CD4-positive, alpha-beta T cell treated with Interleukin-10 for 1 hour (primary cell): ENCODE measurements around the gene SLC44A4.
A peak's percentile ranks its signal among the peaks of the same experiment; 100 is the strongest.

Experiments
- DNase-seq: peaks from one replicate; pipeline ENCODE4 v3.0.0-alpha.2; 2020

Gene SLC44A4

GRCh38 chr6:31900917-31901414 lies 22.2 kb upstream of the SLC44A4 start:
- no peak for DNase-seq

- DNase-seq: peak; percentile 27
Measured at GRCh38 chr6:31899882-31900722, 21.3 kb upstream of the SLC44A4 start.

DNA sequence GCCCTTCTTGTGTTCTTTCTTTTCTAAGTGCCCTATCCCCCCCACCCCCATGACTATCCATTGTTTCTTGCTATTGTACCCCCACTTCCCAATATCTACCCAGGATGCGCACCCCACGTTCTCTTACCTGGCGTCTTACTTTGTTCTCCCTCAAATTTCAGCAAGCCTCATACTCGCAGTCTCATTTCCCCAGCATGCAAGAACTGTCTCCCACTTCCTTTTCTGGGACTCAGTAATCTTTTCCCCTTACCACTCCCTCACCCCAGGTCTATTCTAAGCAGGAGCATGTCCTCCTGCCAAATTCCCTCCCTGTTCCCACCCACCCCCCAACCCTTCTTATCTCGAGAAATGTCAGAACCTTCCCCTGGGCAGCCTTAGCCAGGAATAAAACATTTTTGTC lies 20.4 kb upstream of the SLC44A4 start:
- DNase-seq: no peak

- DNase-seq: peak; percentile 69
Measured at GRCh38 chr6:31898383-31899011, 19.7 kb upstream of the SLC44A4 start.

DNA sequence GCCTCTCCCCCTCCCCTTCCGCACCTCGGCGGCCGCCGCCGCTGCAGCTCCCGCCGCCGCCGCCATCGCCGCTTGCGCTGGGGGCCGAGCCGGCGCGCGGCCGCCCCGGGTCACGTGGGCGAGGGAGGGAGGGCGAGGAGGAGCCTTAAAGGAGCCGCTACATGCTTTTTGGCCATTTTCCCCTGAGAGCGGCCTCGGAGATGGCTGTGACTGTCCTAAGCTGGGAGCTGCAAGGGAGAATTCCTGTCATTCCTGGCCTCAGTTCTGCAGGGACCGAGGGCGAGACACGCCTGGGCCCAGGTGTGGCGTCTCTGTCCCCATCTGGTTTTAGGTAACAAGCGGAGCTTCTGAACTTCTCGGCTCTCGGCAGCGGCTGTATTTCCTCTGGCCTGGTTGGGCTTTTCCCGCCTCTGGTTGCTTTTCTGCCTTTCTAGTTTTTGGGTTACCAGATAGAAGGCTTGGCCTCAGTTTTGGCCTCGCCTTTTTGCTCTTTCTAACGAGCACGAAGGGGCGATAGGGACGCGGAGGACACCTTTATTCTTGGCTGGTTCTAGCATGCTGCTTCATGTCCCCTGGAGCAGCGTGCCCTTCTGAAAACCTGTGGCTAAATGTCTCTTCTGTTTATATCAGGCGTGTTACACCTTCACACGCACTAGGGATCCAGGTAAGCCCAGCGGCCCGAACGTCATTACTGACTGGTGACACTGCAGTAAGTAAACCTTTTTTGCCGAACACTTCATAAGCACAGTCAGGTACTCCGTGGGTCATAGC lies 19.0 kb upstream of the SLC44A4 start, which contains the start of gene EHMT2:
Gene EHMT2 (minus strand): TSS at position 87 of the 771 bp plus-strand sequence. CDS start 21 bp downstream, at position 66.
- peak; percentile 87 for DNase-seq

GRCh38 chr6:31896856-31897611 lies 18.2 kb upstream of the SLC44A4 start:
- peak; percentile 12 for DNase-seq

DNA sequence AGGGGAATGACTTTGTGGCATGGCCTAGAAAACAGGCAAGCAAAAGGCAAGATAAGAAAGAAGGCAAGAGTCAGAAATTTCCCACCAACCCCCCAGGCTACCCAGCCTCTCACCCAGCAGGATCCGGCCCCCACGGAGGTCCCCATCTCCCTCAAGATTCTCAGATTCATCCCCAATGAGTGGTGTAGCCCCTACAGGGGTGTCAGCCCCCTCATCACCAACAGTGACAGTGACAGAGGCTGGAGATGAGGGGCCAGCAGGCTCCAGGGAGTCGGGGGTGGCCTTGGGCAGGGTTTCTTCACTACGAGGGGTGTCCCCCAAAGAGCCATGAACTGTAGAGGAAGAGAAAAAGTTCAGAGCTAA lies 17.7 kb upstream of the SLC44A4 start:
- no peak for DNase-seq

GRCh38 chr6:31892821-31893220 lies 14.0 kb upstream of the SLC44A4 start:
- DNase-seq: no peak

DNA sequence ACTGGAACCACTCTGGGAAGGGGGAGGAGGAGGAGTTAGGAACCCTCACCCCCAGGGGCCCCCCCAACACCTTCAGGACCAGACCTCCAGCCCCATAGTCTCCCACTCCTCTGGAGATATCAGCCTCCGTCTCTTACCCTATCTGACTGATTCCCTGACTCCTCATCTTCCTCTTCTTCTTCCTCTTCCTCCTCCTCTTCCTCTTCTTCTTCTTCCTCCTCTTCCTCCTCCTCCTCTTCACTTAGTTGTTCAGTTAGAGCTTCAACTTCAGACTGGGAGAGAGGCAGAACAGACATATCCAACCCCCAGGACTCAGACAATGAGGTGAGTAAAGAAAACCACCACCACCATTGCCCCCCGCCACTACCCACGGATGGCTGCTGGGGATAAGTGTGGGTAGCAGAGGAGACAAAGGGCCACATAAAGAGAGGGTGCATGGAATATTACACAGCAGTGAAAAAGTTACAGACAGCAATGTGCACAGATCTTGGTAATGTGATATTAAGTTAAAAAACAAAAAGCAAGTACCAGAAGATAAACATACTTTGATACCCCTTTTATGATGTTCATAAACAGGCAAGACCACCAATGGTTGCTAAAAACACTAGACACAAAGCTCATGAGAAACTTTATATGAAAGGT lies 10.7 kb upstream of the SLC44A4 start:
- DNase-seq: no peak

DNA sequence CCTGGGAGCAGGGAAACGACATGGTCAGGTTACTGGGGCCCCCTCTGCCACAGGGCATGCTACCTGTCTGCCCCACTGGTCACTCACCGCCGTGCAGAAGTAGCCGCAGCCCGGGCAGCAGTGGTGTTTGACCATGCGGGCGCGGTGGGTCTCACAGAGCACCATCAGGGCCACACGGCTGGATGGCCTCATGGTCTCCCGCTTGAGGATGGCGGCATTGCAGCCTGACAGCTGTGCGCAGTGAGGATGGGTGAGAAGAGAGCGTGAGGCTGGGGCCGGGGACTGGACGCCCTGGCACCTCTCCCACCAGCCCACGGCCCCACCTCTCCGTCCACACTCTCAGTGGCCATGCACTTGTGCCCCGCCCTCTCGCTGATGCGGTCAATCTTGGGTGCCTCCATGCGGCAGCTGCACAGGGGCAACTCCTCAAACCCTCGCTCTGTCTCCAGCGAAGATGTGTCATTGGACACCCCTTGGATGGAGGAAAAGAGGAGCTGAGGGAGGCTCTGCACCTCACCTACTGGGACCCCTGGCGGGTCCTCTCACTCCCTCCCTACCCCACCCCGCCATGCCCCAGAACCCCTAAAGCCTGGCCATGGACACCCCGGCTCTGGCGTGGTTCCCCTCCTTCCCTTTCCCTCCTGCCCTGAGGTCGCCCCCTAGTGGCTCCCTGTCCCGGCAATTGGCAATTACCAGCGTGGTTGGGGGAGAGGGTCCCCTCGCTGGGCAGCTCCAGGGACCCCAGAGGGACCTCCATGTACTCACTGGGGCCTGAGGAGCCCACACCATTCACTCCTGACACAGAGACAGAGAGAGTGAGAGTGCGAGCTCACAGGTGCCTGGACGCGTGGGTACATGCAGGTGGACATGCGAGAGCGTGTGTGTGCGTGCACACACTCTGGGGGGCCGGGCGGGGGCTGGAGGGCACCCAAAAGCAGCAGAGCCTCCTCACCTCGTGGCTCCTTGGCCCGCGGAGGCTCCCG lies 9.8 kb upstream of the SLC44A4 start:
- DNase-seq: peak; percentile 54

DNA sequence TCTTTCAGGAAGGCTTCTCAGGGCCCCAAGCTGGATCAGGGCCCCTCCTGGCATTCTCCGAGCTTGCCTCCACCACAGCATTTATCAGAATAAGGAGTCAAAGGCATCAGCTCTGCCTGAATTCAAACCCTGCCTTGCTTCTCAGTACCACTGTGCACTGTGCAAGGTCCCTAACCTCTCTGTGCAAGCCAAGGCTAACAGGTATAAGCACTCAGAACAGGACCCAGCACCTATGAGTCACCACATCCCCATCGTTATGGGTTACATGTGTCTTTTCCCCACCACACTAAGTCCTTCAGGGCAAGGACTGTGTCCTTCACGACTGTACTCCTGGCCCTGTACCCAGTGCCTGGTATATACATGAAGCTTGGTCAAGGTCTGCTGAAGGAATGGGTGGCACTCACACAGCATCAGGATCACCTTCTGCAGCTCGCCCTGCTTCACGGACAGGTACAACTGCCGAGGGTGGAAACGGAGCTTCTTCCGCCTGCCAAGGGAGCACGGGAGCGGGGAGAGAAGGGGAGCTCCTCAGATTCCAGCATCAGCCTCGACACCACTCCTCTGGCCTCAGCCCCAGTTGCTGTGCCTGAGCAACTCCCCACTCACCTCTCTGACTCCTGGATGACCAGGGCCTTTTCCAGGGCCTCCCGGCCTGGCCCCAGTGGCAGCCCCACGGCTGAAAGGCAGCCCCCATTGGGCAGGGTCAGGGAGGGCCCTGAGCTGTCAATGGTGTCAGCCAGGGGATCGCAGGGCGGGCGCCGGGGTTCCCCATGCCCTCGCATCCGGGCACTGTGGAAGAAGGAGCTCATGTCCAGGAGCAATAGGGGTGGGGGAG lies 8.6 kb upstream of the SLC44A4 start:
- DNase-seq: no peak

GRCh38 chr6:31886541-31886991 lies 7.8 kb upstream of the SLC44A4 start:
- DNase-seq: no peak

DNA sequence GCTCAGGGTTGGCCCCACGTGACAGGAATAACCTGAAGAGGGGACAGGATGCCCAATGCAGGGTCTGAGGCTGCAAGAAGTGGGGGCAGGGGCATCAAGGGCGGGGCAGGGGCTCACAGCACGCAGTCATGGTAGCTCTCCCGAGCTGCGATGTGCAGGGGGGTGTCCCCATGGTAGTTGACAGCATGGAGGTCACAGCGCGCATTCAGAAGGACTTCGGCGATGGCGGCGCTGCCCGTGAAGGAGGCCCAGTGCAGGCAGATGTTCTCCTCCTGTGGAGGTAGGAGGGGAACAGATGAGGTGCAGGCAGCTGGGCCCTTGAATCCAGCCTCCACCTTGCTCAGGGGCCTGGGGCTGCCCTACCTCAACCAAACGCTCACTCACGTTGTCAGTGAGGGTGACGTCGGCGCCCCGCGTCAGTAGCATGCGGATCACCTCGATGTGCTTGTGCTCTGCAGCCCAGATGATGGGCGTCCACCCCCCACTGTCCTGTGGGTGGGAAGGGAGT lies 5.8 kb upstream of the SLC44A4 start:
- no peak for DNase-seq

- DNase-seq: no peak
Measured at GRCh38 chr6:31883676-31884075, 4.9 kb upstream of the SLC44A4 start.

DNA sequence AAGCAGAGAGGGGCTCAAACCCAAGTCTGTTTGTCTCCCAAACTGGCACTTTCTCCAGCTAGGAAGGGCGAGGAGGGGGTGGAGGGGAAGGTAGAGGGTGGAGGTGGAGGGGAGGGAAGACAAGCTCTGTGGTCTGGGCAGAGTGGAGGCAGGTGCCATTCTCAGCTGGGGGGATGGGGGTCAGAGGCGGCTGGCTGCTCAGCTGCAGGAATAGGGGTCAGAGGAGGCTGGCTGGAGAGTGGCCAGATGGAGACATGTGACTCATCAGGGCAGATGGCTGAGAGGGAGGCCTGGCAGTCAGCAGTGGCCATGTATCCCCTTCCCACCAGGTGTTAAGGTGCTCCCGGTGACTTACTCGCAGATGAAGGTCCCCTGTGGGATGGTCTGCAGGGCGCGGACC lies 3.5 kb upstream of the SLC44A4 start:
- DNase-seq: no peak

DNA sequence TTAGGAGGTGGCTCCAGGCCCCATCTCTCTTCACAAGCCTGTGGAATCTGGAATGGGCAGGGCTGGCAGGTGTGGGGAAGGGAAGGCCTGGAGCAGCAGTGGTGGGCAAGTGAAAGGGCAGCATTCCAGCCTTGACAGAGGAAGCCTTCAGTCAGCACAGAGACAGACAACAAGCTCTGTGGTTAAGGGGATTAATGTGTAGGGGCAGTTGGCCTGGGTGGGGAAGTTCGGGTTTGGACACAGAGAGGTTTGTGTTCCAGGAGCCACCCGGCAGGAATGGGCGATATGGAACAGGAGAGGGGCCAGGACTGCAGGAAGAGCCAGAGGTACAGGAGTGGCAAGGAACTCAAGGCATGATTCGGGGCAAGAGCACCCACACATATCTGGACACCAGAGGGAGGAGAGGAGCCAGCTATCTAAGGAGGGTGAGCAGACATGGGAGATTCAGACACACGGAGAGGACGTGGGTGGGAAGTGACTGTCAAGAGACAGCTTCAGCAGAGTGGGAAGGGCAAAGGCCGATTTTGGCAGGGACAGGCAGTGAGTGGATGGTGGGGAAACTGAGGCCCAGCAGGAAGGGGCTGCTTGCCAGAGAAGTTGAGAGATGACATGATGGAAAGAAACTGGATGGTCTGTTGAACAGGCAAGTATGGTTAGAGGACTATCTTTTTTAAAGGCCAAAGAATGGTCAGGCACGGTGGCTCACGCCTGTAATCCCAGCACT lies 2.5 kb upstream of the SLC44A4 start:
- DNase-seq: no peak

DNA sequence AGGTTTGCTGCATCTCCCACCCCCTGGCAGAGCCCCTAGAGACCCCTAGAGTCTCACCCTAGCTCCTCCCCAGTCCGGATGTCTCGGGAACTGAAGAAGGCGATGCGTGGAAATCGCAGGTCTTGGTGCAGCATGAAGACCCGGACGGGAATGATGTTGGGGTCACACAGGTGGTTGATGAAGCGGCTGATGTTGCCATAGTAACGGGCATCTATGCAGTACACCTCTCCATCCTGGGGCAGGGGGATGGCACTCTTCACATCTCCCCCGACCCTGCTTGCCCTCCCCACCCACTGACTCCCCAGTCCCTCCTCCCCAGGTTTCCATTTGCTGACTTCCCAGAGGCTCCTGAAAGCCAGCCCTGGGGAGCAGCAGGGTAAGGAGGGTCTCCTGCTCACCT lies 1.8 kb upstream of the SLC44A4 start:
- no peak for DNase-seq

GRCh38 chr6:31879901-31880300 lies 1.1 kb upstream of the SLC44A4 start:
- DNase-seq: no peak

GRCh38 chr6:31879143-31879542 lies 346 bp upstream of the SLC44A4 start:
- DNase-seq: no peak
